Measurements from ENCODE around the gene PDGFC. TPM values are rescaled to one million over a fixed set of nuclear protein-coding genes. Genes with fewer than 3 reads are reported as not detected.

PDGFC gene
- total RNA-seq, 2 experiments from 2014 or later = 0.11 TPM; not detected in 1

DNA sequence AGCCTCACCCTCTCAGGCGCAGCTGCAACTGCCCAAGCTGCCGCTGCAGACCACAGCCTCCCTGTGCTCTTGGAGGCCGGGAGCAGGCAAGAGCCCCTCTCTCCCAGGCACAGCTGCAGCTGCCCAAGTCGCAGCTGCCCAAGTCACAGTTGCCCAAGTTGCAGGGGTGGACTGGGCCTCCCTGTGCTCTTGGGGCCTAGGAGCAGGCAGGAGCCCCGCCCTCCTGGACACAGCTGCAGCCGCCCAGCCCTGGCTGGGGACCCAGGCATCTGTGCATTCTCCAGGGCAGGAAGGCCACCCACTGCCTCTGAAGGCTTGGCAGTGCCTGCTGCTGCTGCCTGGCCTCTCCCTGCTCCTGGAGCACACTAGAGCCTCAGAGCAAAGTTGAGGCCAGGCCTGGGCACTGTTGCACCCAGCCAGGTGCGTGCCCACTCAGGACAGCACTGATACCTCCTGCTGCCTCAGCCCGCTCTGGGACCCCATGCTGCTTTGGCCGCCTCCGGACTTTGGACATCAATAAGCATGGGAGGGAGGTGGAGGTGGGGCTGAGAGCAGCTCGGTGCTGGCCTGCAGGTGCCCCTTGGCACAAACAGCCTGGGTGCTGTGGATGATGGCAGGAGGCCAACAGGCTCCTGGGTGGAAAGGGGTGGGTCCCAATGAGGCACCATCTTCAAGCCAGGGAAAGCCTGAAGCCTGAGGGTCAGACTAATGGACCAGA, 247.5 kb downstream of the PDGFC start:
- no peak for DNase-seq
- Mint-ChIP-seq H3K9me3 (no peaks in the 10 kb centered on the region), H3K36me3 (no peaks in the 10 kb centered on the region), H3K27me3 (no peaks in the 10 kb centered on the region), H3K27ac (no peak overlapping the region), H3K4me3 (no peak overlapping the region), H3K4me1 (no peaks in the 10 kb centered on the region)
- POLR2A ChIA-PET = no interaction called here
- no peak for ATAC-seq (ENCODE audit: low read depth)

DNA sequence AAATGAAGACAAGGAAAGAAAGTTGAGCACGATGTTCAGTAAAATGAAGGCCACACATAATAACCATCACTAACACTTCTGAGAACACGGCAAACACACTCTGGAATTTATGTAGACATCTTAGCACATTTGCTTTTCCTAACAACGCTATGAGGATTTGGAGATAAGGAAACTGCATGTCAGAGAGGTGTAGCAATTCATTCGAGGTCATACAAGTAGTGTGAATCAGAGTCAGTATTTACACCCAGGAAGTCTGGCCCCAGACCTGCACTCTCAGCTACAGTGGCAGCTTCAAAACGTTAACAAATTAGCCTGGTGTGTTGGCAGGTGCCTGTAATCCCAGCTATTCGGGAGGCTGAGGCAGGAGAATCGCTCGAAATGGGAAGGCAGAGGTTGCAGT, 253.4 kb downstream of the PDGFC start:
- no peaks in the 10 kb centered on the region for H3K9me3 Mint-ChIP-seq
- H3K4me3 Mint-ChIP-seq = no peak overlapping the region
- ATAC-seq (ENCODE audit: low read depth) (no peak), DNase-seq (no peak)
- H3K27ac Mint-ChIP-seq = no peak overlapping the region
- H3K36me3 Mint-ChIP-seq = no peaks in the 10 kb centered on the region
- no peaks in the 10 kb centered on the region for H3K4me1 Mint-ChIP-seq
- H3K27me3 Mint-ChIP-seq = no peaks in the 10 kb centered on the region
- POLR2A ChIA-PET = no interaction called here

DNA sequence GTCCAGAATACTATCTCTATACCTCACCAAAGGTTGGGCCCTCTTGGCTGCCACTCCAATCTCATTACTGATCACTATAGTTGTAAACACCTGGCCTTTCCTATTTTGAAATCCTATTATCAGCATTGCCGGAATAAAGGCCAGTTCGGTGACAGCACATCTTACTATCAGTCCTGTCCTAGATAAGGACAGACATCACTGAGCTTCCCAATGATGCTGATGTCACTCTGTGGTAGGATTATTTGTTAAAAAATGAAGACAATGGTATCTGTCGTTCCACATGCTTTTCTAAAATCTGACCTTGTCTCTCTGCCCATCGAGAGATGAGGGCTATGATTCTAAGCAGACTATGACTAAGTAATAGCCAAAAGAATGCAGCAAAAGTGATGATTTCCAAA, 260.4 kb downstream of the PDGFC start:
- ATAC-seq (ENCODE audit: low read depth) = no peak
- POLR2A ChIA-PET = no interaction called here
- Mint-ChIP-seq H3K9me3 (no peaks in the 10 kb centered on the region), H3K4me3 (no peak overlapping the region), H3K27me3 (no peaks in the 10 kb centered on the region), H3K36me3 (no peaks in the 10 kb centered on the region), H3K27ac (no peak overlapping the region), H3K4me1 (no peaks in the 10 kb centered on the region)
- DNase-seq = no peak

Other genes with a start within 250 kb of the PDGFC start
- not detected for gene GLRB, start 104.4 kb upstream of the PDGFC start, total RNA-seq
- gene GRIA2, start 248.9 kb upstream of the PDGFC start, total RNA-seq = not detected